Left lung (tissue), 10 donors: Measurements from ENCODE around the gene ENO4. TPM values are rescaled to one million over a fixed set of nuclear protein-coding genes. Genes with fewer than 3 reads are reported as not detected.

Experiments used
- ATAC-seq: fragments of 200-7000 bp; cut with Tn5 transposase; one replicate; pipeline ENCODE4 v1.9.1; 2020; ENCODE audit warnings: moderate library complexity
- DNase-seq, 4 donors: peaks; one replicate each; pipeline ENCODE4 v3.0.0-alpha.2; 2013 to 2020
- H3K27ac ChIP-seq, 2 donors: fragments of 200-600 bp; sonication (generic) in 1 of 2; one replicate each; pipeline versions ENCODE4 v1.5.0 to v1.8.0; 2020 to 2021
- H3K27me3 ChIP-seq, 2 donors: fragments of 200-600 bp; sonication (generic) in 1 of 2; one replicate each; pipeline versions ENCODE4 v1.5.0 to v1.8.0; 2020 to 2021
- H3K36me3 ChIP-seq, 2 donors: fragments of 200-600 bp; sonication (generic) in 1 of 2; one replicate each; pipeline versions ENCODE4 v1.5.0 to v1.8.0; 2020 to 2021
- H3K4me1 ChIP-seq, 2 donors: fragments of 200-600 bp; one replicate each; pipeline ENCODE4 v1.8.0; 2021
- H3K4me3 ChIP-seq, 2 donors: fragments of 200-600 bp; sonication (generic) in 1 of 2; one replicate each; pipeline versions ENCODE4 v1.5.0 to v1.8.0; 2020 to 2021; ENCODE audit warnings: mild to moderate bottlenecking in 1 of 2
- H3K9me3 ChIP-seq, 2 donors: fragments of 200-600 bp; sonication (generic) in 1 of 2; one replicate each; pipeline versions ENCODE4 v1.5.0 to v1.8.0; 2020 to 2021
- CTCF ChIP-seq, 2 donors: fragments of 200-600 bp; sonication (generic) in 1 of 2; IDR thresholded peaks; one replicate each; pipeline versions ENCODE4 v1.5.0 to v1.8.0; 2021; ENCODE audit warnings: antibody characterized with exemption in 2 of 2
- intact Hi-C, 2 donors: fragments of 100-400 bp; cut with DNase I; formaldehyde crosslinking; loops; one replicate each; pipeline versions ENCODE4 v1.11.2 to v1.14.2; 2022
- polyA plus RNA-seq, 6 donors: library from polyadenylated mRNA; unstranded; fragments of 120-200 nt; gene quantifications; one replicate each; pipeline ENCODE4 v1.2.1, GENCODE V29; 2013; ENCODE audit not compliant: insufficient read length in 6 of 6
- total RNA-seq, 2 donors: library from RNA; stranded (reverse); fragmentation: NEBNext Ultra II Directional; extraction: Animal tissue kit (Norgen Biotek cat#: 25700); gene quantifications; one replicate each; pipeline ENCODE4 v1.2.1, GENCODE V29; 2021
- donor health status: DM: no; HTN: yes; CAD: no.
- donor health status: DM: no; HTN: no; CAD: no.

The ENO4 gene
- total and polyA plus RNA-seq, 8 donors = 0.50 to 4.4 (median 3.0) TPM

- DNase-seq (peak in 2 of 4 donors; percentile 24), ATAC-seq (peak; percentile 26)
- H3K4me3 ChIP-seq = no peak overlapping the region
- no peaks in the 10 kb centered on the region for H3K36me3 ChIP-seq
- H3K9me3 ChIP-seq = no peaks in the 10 kb centered on the region
- no peak for TF ChIP-seq CTCF (IDR thresholded peaks at IDR 0.05)
- no peaks in the 10 kb centered on the region for H3K27me3 ChIP-seq
- H3K4me1 ChIP-seq = peaks cover 0 to 14% of the 10 kb centered on the region in 2 donors
- no peak overlapping the region for H3K27ac ChIP-seq
- intact Hi-C loops = no loop called here
Observed at GRCh38 chr10:116892907-116893685, 43.8 kb downstream of the ENO4 start.

GRCh38 chr10:116893686-116894037 lies 44.4 kb downstream of the ENO4 start:
- H3K4me1 ChIP-seq = peaks cover 0 to 9% of the 10 kb centered on the region in 2 donors
- H3K4me3 ChIP-seq = no peak overlapping the region
- no peaks in the 10 kb centered on the region for H3K27me3 ChIP-seq
- ATAC-seq (no peak), DNase-seq (no peak)
- no peaks in the 10 kb centered on the region for H3K9me3 ChIP-seq
- TF ChIP-seq CTCF (IDR thresholded peaks at IDR 0.05) = no peak
- no peak overlapping the region for H3K27ac ChIP-seq
- H3K36me3 ChIP-seq = no peaks in the 10 kb centered on the region
- intact Hi-C loops = no loop called here

GRCh38 chr10:116899626-116900025 lies 50.3 kb downstream of the ENO4 start:
- DNase-seq = no peak
- H3K27me3 ChIP-seq = no peaks in the 10 kb centered on the region
- H3K27ac ChIP-seq = no peak overlapping the region
- peaks cover 0 to 7% of the 10 kb centered on the region in 2 donors for H3K36me3 ChIP-seq
- no peaks in the 10 kb centered on the region for H3K4me1 ChIP-seq
- no peak for ATAC-seq
- no peak overlapping the region for H3K4me3 ChIP-seq
- intact Hi-C loops = no loop called here
- TF ChIP-seq CTCF (IDR thresholded peaks at IDR 0.05) = no peak
- H3K9me3 ChIP-seq = no peaks in the 10 kb centered on the region

- no peaks in the 10 kb centered on the region for H3K27me3 ChIP-seq
- no peaks in the 10 kb centered on the region for H3K4me1 ChIP-seq
- intact Hi-C loops = no loop called here
- H3K27ac ChIP-seq = no peak overlapping the region
- no peak for ATAC-seq
- H3K36me3 ChIP-seq = peaks cover 0 to 14% of the 10 kb centered on the region in 2 donors
- no peak for TF ChIP-seq CTCF (IDR thresholded peaks at IDR 0.05)
- no peak for DNase-seq
- H3K9me3 ChIP-seq = no peaks in the 10 kb centered on the region
- H3K4me3 ChIP-seq = no peak overlapping the region
Observed at GRCh38 chr10:116905845-116906210, 56.5 kb downstream of the ENO4 start.

- ATAC-seq (no peak), DNase-seq (peak in 1 of 4 donors; percentile 25)
- Histone ChIP-seq H3K4me1 (no peaks in the 10 kb centered on the region), H3K9me3 (no peaks in the 10 kb centered on the region), H3K27ac (no peak overlapping the region), H3K27me3 (no peaks in the 10 kb centered on the region), H3K36me3 (peaks cover 0 to 21% of the 10 kb centered on the region in 2 donors), H3K4me3 (no peak overlapping the region)
- no peak for TF ChIP-seq CTCF (IDR thresholded peaks at IDR 0.05)
- intact Hi-C loops = no loop called here
Observed at GRCh38 chr10:116907245-116907987, 58.1 kb downstream of the ENO4 start.
